ENCODE results near the gene ZNF326. TPM values are rescaled to one million over a fixed set of nuclear protein-coding genes. Genes with fewer than 3 reads are reported as not detected.

Gene ZNF326
- 21.1 TPM for total RNA-seq

GRCh38 chr1:89994805-89995597, at the start of gene ZNF326:
Gene ZNF326 (plus strand): TSS chr1:89995110. CDS start chr1:89995258, 148 bp downstream.
- DNase-seq = peak; percentile 93

DNA sequence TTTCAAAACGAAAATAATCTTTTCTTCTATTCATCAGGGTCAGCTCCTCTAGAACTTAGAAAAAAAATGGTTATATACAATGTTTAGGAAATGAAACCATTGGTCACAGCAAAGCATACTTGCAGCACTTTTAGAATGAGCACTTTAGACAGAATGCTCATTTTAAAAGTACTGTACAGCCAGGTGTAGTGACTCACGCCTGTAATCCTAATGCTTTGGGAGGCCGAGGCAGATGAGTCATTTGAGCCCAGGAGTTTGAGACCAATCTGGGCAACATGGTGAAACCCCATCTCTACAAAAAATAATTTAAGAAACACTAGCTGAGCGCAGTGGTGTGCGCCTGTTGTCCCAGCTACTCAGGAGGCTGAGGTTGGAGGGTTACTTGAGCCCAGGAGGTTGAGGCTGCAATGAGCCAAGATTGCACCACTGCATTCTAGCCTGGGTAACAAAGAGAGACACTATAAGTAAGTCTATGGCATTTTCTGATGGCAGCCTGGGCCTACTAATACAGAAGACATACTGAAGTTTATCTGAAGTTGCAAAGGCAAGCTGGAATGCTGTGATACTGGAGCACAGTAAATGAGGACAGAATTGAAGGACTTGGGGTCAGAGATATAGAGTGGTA, 48.9 kb upstream of the ZNF326 start:
- DNase-seq = no peak

DNA sequence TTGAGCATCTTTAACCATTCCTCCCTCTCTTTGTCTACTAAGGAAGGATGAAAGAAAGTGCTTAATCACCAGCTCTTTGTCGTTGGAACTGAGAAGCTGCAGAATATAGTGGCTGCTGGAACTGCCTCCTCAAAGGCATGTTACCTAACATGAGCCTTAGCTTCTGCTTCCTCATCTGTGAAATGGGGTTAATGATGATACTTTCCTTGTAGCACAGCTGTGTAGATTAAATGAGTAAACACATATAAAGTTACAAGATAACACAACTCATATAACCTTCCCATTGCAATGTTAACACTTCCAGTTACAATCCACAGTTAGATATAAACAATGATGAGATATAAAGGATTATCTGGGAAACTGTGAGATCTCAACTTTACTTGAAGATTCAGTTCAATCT, 48.4 kb upstream of the ZNF326 start:
- DNase-seq = no peak

DNA sequence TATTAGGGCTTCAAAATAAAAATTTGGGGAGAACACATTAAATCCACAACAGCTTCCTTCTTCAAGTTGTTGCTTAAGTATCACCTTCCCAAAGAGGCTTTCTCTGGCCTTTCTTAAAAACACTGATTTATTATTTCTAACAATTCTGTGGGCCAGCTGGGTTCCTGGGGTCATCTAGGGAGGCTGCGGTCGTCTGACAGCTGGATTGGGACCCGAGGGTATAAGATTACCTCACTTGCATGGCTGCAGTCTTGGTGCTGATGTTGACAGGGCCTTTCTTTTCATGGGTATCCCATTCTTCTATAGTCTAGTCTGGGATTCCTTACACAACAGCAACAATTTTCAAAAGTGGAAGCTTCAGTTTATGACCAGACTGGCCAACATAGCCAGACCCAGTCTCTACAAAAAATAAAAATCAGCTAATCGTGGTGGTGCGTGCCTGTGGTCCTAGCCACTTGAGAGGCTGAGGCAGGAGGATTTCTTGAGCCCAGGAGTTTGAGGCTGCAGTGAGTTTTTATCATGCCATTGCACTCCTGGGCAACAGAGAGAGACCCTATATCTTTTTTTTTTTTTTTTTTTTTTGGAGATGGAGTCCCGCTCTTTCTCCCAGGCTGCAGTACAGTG, 46.1 kb upstream of the ZNF326 start:
- no peak for DNase-seq

DNA sequence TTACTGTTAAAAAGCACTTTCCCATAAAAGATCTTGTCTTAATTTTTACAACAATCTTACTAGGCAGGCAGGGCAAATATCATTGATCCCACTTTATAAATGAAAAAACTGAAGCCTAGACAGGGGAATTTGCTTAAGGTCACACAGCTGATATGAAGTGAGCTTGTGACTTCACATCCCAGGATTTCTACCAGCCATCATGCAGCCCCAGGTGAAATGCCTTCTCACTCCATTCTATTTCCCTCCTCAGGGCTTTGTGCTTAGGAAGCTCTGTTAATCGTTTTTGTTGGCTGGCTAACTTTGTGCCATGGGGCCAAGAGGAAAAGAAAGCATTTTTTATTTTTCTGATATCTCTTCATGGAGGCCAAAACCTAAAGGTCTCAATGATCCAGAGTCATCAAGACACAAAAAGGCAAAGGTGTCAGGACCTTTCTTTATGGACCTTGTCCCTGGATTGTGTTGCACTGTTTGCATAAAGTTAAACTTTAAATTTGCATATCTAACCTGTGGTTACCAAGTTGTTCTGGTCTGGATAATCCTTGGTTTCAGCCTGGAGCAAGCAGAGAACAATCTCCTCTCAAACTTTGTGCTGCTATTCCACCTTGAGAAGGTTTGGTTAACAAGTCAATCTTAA, 44.8 kb upstream of the ZNF326 start:
- DNase-seq = no peak

DNA sequence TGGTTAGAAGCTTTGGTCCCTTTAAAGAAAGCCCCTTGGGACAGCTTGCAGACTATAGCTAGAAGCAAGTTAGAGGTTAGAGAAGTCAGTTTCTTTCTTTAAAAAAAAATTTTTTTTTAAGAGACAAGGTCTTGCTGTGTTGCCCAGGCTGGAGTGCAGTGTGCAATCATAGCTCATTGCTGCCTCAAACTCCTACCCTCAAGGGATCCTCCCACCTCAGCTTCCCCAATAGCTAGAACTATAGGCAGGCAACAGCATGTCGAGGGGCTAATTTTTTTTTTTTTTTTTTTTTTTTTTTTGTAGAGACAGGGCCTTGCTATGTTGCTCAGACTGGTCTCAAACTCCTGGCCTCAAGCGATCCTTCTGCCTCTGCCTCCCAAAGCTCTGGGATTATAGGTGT, 44.2 kb upstream of the ZNF326 start:
- no peak for DNase-seq

DNA sequence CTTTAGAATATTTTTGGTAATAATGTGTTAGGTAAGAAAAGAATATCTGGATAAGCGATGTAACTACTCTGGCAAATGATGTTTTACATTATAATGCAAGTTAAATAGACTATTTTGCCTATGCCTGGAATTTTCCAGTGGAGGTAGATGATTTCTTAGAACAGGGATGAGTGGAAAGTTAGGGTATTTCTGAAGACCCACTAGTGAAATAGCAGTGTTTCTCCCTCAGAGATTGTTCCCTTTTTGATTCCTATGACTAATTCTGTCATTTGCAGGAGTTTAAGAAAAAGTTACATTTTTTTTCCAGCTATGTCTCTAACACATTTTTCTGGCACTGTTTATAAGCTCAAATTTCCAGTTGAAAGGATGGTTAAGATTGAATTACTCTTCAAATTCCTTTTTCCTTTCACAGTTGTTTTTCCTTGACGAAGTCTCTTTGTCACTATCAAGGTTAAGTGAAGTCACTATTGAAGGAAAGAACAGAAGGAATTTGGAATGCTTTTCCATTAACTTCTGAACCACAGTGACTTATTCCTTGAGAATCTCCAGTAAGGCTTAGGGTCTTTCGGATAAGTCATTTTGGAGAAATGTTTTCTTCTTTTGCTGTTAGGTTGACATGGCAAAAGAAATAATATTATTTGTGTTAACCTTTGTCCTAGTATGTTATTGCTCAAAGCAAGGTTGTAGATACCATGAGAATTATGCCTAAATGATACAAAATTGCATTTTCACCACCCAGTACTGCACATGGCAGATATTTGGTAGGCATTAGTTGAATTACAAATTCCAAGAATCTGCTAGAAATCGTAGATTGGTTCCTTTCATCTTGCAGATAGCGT, 42.9 kb upstream of the ZNF326 start:
- no peak for DNase-seq

DNA sequence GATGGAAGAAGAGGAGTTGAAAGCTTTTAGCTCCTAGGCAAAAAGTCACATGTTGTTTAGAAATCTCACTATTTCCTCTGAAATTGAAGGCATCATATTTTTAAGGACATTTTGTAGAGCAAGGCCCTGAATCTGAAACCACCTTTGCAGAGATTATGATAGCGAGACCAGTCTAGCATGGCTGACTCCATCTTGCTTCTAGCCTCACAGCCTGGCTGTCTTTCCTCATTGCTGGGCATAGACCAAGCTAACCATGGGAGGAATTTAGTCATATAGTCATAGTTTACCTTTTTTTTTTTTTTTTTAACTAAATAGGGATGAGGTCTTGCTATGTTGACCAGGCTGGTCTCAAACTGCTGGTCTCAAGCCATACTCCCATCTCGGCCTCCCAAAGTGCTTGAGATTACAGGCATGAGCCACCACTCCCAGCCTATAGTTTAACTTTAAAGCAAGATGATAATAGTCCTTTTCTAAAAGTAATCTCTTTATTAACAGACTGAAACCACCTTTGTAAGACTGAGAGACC, 42.2 kb upstream of the ZNF326 start:
- DNase-seq = no peak

DNA sequence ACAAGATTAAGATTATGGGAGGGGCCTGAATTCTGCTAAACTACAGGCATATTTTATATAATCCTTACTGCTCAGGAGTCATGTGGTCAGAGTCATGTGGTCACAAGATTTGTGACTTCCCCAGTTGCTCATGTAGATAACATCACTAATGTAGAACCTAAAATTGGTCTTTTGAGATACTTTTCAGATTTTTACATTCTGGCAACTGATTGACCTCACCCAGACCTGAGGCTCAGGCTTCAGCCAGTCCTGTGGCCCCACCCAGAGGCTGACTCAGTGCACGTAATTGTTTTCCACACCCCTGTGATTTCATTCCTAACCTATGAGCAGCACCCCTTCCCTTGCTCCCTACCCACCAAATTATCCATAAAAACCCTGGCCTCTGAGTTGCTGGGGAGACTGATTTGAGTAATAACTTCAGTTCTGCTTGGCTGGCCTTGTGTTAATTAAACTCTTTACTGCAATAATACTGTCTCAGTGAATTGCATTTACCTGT, 41.7 kb upstream of the ZNF326 start:
- no peak for DNase-seq

DNA sequence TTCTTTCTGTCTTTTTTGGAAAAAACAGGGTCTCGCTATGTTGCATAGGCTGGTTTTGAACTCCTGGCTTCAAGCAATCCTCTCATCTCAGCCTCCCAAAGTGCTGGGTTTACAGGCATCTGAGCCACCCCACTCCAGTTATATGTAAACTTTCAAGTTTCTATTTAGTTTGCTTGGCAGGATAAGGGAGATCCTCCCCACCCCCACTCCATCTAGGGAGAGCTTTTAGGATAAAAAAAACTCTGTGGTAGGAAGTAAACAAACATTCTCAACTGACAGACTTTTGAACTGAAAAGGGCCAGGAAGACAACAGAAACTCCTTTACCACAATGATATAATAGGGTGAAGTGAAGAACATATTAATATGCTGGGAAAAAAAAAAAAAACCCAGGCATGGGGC, 41.0 kb upstream of the ZNF326 start:
- DNase-seq = no peak

DNA sequence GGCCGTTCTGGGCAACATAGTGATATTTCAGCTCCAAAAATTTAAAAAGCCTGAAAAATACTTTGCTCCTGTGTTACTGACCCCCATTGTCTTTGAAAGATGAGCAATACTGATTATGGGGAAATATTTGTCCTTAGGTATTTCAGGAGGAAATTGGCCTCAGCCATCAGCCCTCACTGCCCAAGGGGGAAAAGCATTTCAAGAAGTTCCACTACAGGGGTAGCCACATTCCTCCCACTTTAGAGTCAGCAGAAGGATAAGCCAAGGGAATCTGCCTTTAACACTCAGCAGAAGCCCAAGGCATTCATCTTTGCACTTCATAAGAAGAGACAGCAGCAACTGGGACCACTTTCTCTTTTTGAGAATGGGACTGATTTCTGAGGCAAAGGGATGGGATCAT, 40.5 kb upstream of the ZNF326 start:
- DNase-seq = no peak

GRCh38 chr1:89955311-89956205, 39.4 kb upstream of the ZNF326 start:
- DNase-seq = no peak

GRCh38 chr1:89957107-89957506, 37.8 kb upstream of the ZNF326 start:
- DNase-seq = no peak

GRCh38 chr1:89958851-89959654, 35.9 kb upstream of the ZNF326 start:
- no peak for DNase-seq

DNA sequence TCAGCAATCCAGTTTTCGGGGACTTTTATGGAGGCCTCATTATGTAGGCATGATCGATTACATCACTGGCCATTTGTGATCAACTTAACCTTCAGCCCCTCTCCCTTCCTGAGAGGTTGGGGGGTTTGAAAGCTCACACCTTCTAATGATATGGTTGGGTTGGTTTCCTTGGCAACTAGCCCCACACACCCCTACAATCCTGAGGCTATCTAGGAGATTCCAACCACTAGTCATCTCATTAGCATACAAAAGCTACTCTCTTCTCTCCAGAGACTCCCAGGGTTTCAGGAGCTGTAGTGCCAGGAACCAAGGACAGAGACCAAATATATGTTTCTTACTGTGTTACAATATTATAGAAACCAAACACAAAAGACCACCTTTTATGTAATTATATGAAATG, 35.2 kb upstream of the ZNF326 start:
- no peak for DNase-seq

GRCh38 chr1:89962024-89962741, 32.7 kb upstream of the ZNF326 start:
- no peak for DNase-seq

- no peak for DNase-seq
Observed at GRCh38 chr1:89962742-89963075, 32.2 kb upstream of the ZNF326 start.

DNA sequence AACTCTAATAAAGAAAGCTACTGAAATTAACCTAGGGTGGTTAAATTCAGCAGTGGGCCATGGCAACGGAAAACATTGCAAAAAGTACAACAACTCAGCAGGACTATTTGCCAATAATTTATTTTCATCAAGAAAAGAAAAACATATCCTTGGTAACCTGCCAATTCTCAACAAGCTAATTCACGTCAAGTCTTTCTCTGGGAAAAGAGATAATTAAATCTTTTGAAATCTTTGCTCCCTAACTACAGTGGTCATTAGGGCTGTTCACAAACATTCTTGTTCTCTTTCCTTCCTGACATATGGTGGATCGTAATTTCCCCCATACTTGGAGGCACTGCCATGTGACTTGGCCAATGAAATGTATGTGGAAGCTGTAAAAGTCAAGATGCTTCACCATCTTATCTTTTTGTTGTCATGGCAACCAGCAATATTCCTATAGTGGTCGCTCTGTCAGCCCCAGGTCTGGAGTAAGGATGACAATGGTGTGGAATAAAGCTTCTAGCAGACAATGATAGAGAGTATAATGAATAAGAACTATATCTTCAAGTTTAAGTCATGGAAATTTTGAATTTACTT, 29.6 kb upstream of the ZNF326 start:
- DNase-seq = peak; percentile 24

DNA sequence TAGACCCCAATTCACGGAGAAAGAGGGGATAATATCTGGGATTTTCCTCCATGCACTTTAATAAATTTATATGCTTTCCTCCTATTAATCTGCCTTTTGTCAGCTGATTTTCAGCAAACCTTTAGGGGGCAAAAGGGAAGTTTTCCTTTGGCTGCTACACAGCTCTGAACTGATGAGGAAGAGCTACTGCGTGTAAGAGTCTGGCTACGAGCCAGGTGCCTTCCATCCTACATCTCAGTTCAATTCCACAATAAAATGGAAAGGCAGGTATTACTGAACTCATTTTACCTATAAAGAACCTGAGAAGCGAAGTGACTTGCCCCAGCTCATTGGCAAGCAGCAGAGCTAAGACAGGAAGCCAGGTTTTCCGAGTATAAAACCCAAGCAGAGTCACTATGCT, 28.3 kb upstream of the ZNF326 start:
- DNase-seq = no peak

Measured in skin of body (tissue), 2 donors.